Measurements from ENCODE around the gene RALGPS1. TPM values are rescaled to one million over a fixed set of nuclear protein-coding genes. Genes with fewer than 3 reads are reported as not detected.

RALGPS1 gene
- total RNA-seq, 1 experiment from 2014 or later, result 18.6 TPM

- Histone ChIP-seq H3K56ac (ENCODE audit: insufficient read length, low read depth, low read length) (no peak overlapping the region), H3K14ac (ENCODE audit: insufficient read depth, low read length) (no peak overlapping the region), H3K27ac (ENCODE audit: insufficient read length, low read depth, low read length) (no peak overlapping the region), H2BK15ac (ENCODE audit: low read depth, low read length) (no peak overlapping the region), H2BK120ac (ENCODE audit: low read depth, low read length, poor library complexity, severe bottlenecking) (no peak overlapping the region), H2BK20ac (ENCODE audit: low read depth, low read length, poor library complexity, severe bottlenecking) (no peak overlapping the region), H4K20me1 (ENCODE audit: control insufficient read depth, insufficient read depth, insufficient read length) (no peaks in the 10 kb centered on the region), H3K18ac (ENCODE audit: insufficient read length, low read depth, low read length) (no peak overlapping the region), H4K91ac (ENCODE audit: insufficient read length, low read depth, low read length) (no peak overlapping the region), H3K9ac (ENCODE audit: extremely low read depth, insufficient read length, low read length) (no peak overlapping the region), H2AFZ (ENCODE audit: low read length) (no peak overlapping the region), H3T11ph (ENCODE audit: low read length) (no peak overlapping the region), H3K79me1 (ENCODE audit: insufficient read depth, low read depth, low read length, poor library complexity, severe bottlenecking) (no peaks in the 10 kb centered on the region), H3K23me2 (ENCODE audit: insufficient read length, low read depth, low read length, poor library complexity, severe bottlenecking) (no peaks in the 10 kb centered on the region), H4K5ac (ENCODE audit: insufficient read length, low read depth, low read length) (no peak overlapping the region), H4K8ac (replicated peaks; ENCODE audit: insufficient read length, low read depth, low read length) (no peak overlapping the region), H3K9me3 (ENCODE audit: control insufficient read depth, low read depth, low read length) (no peaks in the 10 kb centered on the region), H3K4me1 (ENCODE audit: insufficient read depth, low read length) (peaks cover 2% of the 10 kb centered on the region; the same call in 1 of the 2 replicates), H3K4ac (ENCODE audit: low read depth, low read length) (no peak overlapping the region), H2AK5ac (ENCODE audit: insufficient read length, low read length) (no peak overlapping the region), H2BK12ac (ENCODE audit: insufficient read length, low read depth, low read length) (no peak overlapping the region), H3K27me3 (ENCODE audit: insufficient read depth, low read length) (no peaks in the 10 kb centered on the region), H3K23ac (ENCODE audit: insufficient read length, low read depth, low read length) (no peak overlapping the region), H3K79me2 (ENCODE audit: insufficient read depth, low read length) (no peaks in the 10 kb centered on the region), H3K4me2 (ENCODE audit: insufficient read depth, insufficient read length, low read length) (no peak overlapping the region), H2BK5ac (ENCODE audit: insufficient read length, low read length) (no peak overlapping the region)
- TF ChIP-seq CTCF (conservative IDR thresholded peaks at IDR 0.05), result no peak
- H3K27ac Mint-ChIP-seq, result no peak overlapping the region
- H3K4me1 Mint-ChIP-seq, result peaks cover 14 to 17% of the 10 kb centered on the region in 2 experiments
- peaks cover 38% of the 10 kb centered on the region for H3K27me3 Mint-ChIP-seq (ENCODE audit: low read depth)
- H3K4me3 Mint-ChIP-seq, result no peak overlapping the region
- no peaks in the 10 kb centered on the region for H3K36me3 Mint-ChIP-seq (ENCODE audit: insufficient read depth in 1 of 3, low read depth in 3 of 3)
- WGBS (ENCODE audit: extremely low coverage, insufficient read length, low lambda C conversion rate), result no CpG with 5 or more reads among the region's 3 CpGs
- H3K9me3 Mint-ChIP-seq, result peaks cover 9% of the 10 kb centered on the region in 2 experiments; a peak in 3 of 5 replicates
- DNase-seq, result no peak
Measured at GRCh38 chr9:126904586-126904985, 10.0 kb upstream of the RALGPS1 start.

All from H9 (cell line).